Endothelial cell (in vitro differentiated cells): ENCODE results near the gene SDHD. TPM values are rescaled to one million over a fixed set of nuclear protein-coding genes. Genes with fewer than 3 reads are reported as not detected.
A peak's percentile ranks its signal among the peaks of the same experiment; 100 is the strongest.

ENCODE experiments used
- DNase-seq: peaks from one replicate; pipeline ENCODE4 v3.0.0; 2021; ENCODE audit warnings: low spot score
- H3K27ac Mint-ChIP-seq: one replicate; pipeline ENCODE4 v1.8.0; 2021; ENCODE audit warnings: mixed read lengths, inconsistent platforms; ENCODE audit not compliant: unreplicated experiment
- H3K27me3 Mint-ChIP-seq: one replicate; pipeline ENCODE4 v1.8.0; 2021; ENCODE audit warnings: mild to moderate bottlenecking, moderate library complexity, mixed read lengths, inconsistent platforms; ENCODE audit not compliant: unreplicated experiment
- H3K36me3 Mint-ChIP-seq: one replicate; pipeline ENCODE4 v1.8.0; 2021; ENCODE audit warnings: mild to moderate bottlenecking, low read depth, mixed read lengths, inconsistent platforms; ENCODE audit not compliant: unreplicated experiment
- H3K4me1 Mint-ChIP-seq: one replicate; pipeline ENCODE4 v1.8.0; 2021; ENCODE audit warnings: mild to moderate bottlenecking, mixed read lengths, inconsistent platforms; ENCODE audit not compliant: unreplicated experiment
- H3K4me3 Mint-ChIP-seq: one replicate; pipeline ENCODE4 v1.8.0; 2021; ENCODE audit warnings: mild to moderate bottlenecking, mixed read lengths, inconsistent platforms; ENCODE audit not compliant: unreplicated experiment
- H3K9me3 Mint-ChIP-seq: one replicate; pipeline ENCODE4 v1.8.0; 2021; ENCODE audit warnings: mixed read lengths, inconsistent platforms; ENCODE audit not compliant: unreplicated experiment
- long read RNA-seq: library from polyadenylated mRNA; unstranded; transcript quantifications from one replicate; pipeline ENCODE4 v2.0.0, GENCODE V29; 2020; ENCODE audit not compliant: unreplicated experiment
- total RNA-seq: library from RNA; stranded (reverse); fragmentation: NEBNext Ultra II Directional; extraction: Animal tissue kit (Norgen Biotek cat#: 25700); gene quantifications from one replicate; pipeline ENCODE4 v1.2.1, GENCODE V29; 2021; ENCODE audit not compliant: unreplicated experiment
- TF ChIP-seq, protein P1 (sequence below): fragments of 200-600 bp; sonication (generic); IDR thresholded peaks from one replicate; pipeline ENCODE4 v1.5.0; 2021; ENCODE audit warnings: antibody characterized with exemption; ENCODE audit not compliant: unreplicated experiment

The SDHD gene
- 43.0 TPM for total RNA-seq
- long read RNA-seq, transcript SDHD-201 (4 exons, 1,439 nt), result major isoform, 37 of 39 reads
- long read RNA-seq, partial matches to known transcripts, result 0 of 39 reads
- long read RNA-seq, other reads (novel, unspliced or antisense), result 2 of 39 reads

DNA sequence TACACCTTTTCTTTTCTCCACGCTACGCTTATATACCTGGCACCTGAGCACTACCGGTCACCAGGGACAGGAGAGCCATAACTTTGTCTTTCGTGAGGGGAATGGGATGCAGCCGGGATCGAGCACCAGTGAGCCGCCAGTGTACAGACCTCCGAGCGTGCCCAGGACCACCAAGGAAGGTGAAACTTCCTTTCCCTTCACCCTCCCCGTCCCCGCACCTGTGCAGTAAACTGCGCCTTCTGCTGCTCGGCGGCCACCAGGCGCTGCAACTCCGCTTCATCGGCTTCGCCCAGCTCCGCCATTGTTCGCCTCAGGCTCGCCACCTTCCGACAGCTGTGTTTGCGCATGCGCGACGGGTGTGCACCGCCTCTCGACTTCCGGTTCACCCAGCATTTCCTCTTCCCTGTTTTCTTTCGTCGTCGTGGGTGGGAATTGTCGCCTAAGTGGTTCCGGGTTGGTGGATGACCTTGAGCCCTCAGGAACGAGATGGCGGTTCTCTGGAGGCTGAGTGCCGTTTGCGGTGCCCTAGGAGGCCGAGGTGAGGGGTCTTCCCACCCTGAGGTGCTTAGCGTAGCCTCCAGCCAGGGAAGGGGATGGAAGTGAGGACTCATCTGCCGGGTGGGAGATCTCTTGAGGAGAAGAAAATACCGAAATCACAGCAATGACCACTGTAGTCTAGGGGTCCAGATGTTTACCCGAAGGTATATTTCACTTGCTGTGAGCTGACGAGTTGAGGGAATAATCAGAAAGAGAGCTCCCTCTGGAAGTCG, at the start of gene SDHD, which contains the start of gene TIMM8B:
Gene SDHD (plus strand): TSS at position 452 of the 770 bp plus-strand sequence. CDS start 35 bp downstream, at position 487.
Gene TIMM8B (minus strand): TSS at position 335 of the 770 bp plus-strand sequence. CDS start 33 bp downstream, at position 302.
- peak within 1 kb of the TSS; percentile 99 for H3K4me3 Mint-ChIP-seq
- TF ChIP-seq, protein P1, sequence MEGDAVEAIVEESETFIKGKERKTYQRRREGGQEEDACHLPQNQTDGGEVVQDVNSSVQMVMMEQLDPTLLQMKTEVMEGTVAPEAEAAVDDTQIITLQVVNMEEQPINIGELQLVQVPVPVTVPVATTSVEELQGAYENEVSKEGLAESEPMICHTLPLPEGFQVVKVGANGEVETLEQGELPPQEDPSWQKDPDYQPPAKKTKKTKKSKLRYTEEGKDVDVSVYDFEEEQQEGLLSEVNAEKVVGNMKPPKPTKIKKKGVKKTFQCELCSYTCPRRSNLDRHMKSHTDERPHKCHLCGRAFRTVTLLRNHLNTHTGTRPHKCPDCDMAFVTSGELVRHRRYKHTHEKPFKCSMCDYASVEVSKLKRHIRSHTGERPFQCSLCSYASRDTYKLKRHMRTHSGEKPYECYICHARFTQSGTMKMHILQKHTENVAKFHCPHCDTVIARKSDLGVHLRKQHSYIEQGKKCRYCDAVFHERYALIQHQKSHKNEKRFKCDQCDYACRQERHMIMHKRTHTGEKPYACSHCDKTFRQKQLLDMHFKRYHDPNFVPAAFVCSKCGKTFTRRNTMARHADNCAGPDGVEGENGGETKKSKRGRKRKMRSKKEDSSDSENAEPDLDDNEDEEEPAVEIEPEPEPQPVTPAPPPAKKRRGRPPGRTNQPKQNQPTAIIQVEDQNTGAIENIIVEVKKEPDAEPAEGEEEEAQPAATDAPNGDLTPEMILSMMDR, result no peak
- H3K27me3 Mint-ChIP-seq, result peaks cover 3% of the 10 kb centered on the region
- H3K27ac Mint-ChIP-seq, result peak within 1 kb of the TSS; percentile 95
- no peaks in the 10 kb centered on the region for H3K9me3 Mint-ChIP-seq
- peaks cover 25% of the 10 kb centered on the region for H3K36me3 Mint-ChIP-seq
- peak; percentile 93 for DNase-seq
- H3K4me1 Mint-ChIP-seq, result peaks cover 21% of the 10 kb centered on the region

DNA sequence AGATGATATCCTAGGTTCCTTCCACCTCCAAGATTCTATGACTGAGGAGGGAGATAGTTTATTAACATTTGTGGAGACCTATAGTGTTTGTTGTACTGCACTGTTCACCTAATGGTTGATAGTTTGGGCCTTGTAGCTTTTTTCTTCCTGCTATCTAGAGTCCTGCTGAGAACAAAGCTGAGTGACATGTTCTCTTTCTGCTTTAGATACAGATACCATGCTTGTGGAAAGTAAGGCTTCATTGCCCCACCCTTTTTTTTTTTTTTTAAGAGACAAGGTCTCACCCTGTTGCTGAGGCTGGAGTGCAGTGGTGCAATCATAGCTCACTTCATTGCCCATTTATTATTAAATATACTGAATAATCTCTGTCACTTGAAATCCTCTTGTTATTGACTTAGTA, 49.1 kb upstream of the SDHD start:
- H3K4me3 Mint-ChIP-seq, result no peak overlapping the region
- H3K9me3 Mint-ChIP-seq, result no peaks in the 10 kb centered on the region
- TF ChIP-seq, protein P1, result no peak
- H3K27ac Mint-ChIP-seq, result no peak overlapping the region
- no peaks in the 10 kb centered on the region for H3K27me3 Mint-ChIP-seq
- peaks cover 20% of the 10 kb centered on the region for H3K36me3 Mint-ChIP-seq
- no peaks in the 10 kb centered on the region for H3K4me1 Mint-ChIP-seq
- DNase-seq, result no peak

DNA sequence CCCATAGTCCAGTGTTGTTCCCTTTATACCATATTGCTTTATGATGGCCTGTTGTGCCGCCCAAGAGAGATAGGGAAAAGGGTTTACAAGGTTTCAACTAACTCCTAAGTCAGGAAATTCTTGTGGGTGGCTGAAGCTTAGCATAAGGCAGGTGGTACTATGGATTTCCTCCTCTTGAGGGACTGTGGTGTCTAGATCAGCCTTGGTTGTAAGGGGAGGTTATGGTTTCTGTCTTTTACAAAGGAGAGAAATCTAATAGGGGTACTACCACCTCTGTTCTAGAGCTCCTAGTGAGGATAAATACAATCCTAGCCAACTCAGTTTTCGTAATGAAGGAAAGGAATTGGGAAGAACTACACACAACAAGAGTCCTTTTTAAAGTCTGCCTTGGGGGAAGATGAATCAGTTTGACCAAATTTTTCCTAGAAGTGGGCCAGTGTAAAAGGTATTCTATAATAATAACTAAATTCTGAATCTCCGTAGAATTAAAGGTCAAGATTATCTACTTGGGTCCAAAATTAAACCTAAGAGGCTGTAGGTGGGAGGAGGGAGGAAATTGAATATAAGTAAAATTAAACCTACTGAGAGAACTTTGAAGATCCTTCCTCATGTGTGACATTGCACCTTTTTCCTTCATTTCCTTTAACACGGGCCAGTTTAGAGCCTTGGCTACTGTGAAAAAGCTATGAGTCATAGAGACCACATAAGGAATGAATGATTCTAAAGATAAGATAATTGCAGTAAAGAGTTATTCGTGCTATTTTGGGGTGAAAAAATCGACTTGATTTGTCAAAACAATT, 44.3 kb upstream of the SDHD start:
- DNase-seq, result no peak
- H3K27ac Mint-ChIP-seq, result no peak overlapping the region
- H3K36me3 Mint-ChIP-seq, result peaks cover 30% of the 10 kb centered on the region
- H3K27me3 Mint-ChIP-seq, result no peaks in the 10 kb centered on the region
- no peaks in the 10 kb centered on the region for H3K9me3 Mint-ChIP-seq
- TF ChIP-seq, protein P1, result no peak
- H3K4me1 Mint-ChIP-seq, result no peaks in the 10 kb centered on the region
- no peak overlapping the region for H3K4me3 Mint-ChIP-seq

DNA sequence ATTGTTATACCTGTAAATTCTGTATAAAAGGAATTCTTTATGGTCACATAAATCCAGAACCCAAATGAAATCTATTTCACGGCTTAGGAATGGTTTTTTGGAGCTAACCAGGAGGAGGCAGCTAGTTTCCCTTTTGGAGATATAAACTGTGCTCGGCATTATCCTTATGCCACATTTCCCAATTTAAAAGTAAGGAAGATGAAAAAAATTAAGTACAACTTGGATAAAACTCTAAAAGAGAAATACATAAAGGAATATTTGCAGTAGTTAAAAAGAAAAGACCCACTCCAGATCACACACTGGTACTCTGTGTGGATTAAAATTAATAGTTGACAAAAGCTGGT, 43.7 kb upstream of the SDHD start:
- H3K27ac Mint-ChIP-seq, result no peak overlapping the region
- peaks cover 33% of the 10 kb centered on the region for H3K36me3 Mint-ChIP-seq
- DNase-seq, result no peak
- no peaks in the 10 kb centered on the region for H3K4me1 Mint-ChIP-seq
- TF ChIP-seq, protein P1, result no peak
- no peak overlapping the region for H3K4me3 Mint-ChIP-seq
- H3K9me3 Mint-ChIP-seq, result no peaks in the 10 kb centered on the region
- H3K27me3 Mint-ChIP-seq, result no peaks in the 10 kb centered on the region
